H1 (cell line): ENCODE measurements around the gene CNOT6. TPM values are rescaled to one million over a fixed set of nuclear protein-coding genes. Genes with fewer than 3 reads are reported as not detected.

Source experiments
- CTCF ChIA-PET: fragments of 300-600 bp; sonication (Branson Sonifier 250); formaldehyde crosslinking; loops from one replicate; lab custom pipeline; 2021; ENCODE audit not compliant: partially characterized antibody; lab: Charles Lee
- POLR2A ChIA-PET: fragments of 300-600 bp; sonication (Branson Sonifier 250); formaldehyde crosslinking; loops from one replicate; lab custom pipeline; 2021; ENCODE audit warnings: inconsistent platforms; ENCODE audit not compliant: partially characterized antibody; lab: Charles Lee
- DNase-seq, 2 experiments: peaks; one replicate each; pipeline versions ENCODE4 v3.0.0 to v3.0.0-alpha.2; 2010 to 2022; ENCODE audit warnings: low spot score in 2 of 2, low read depth in 1 of 2, mixed read lengths in 1 of 2
- FAIRE-seq: peaks from 2 replicates; lab custom pipeline; 2011; peaks lifted over from hg19 to GRCh38; lab: Jason Lieb, UNC
- H2AFZ ChIP-seq: 2 replicates; pipeline ENCODE4 v1.8.1; 2012; ENCODE audit warnings: low read length, inconsistent platforms
- H2AK5ac ChIP-seq: 2 replicates; pipeline ENCODE4 v1.6.1; 2013; ENCODE audit warnings: low read depth, low read length
- H2BK120ac ChIP-seq: replicated peaks from 2 replicates; pipeline ENCODE3; 2013; ENCODE audit warnings: low read depth, low read length, inconsistent platforms
- H2BK12ac ChIP-seq: 2 replicates; pipeline ENCODE4 v1.6.1; 2013; ENCODE audit warnings: low read depth, low read length
- H2BK15ac ChIP-seq: 2 replicates; pipeline ENCODE4 v1.6.1; 2013; ENCODE audit warnings: low read length
- H2BK20ac ChIP-seq: 2 replicates; pipeline ENCODE4 v1.6.1; 2013; ENCODE audit warnings: low read length
- H2BK5ac ChIP-seq: 2 replicates; pipeline ENCODE4 v1.6.1; 2013; ENCODE audit warnings: low read depth, low read length
- H3K14ac ChIP-seq: 2 replicates; pipeline ENCODE4 v1.6.1; 2013; ENCODE audit warnings: inconsistent platforms; ENCODE audit not compliant: insufficient read length
- H3K18ac ChIP-seq: 2 replicates; pipeline ENCODE4 v1.6.1; 2013; ENCODE audit warnings: low read length; ENCODE audit errors: extremely low read depth
- H3K23ac ChIP-seq: 2 replicates; pipeline ENCODE4 v1.6.1; 2013; ENCODE audit warnings: inconsistent platforms; ENCODE audit not compliant: insufficient read length
- H3K23me2 ChIP-seq: 2 replicates; pipeline ENCODE4 v1.6.1; 2013; ENCODE audit warnings: low read depth, low read length
- H3K27ac ChIP-seq: 2 replicates; pipeline ENCODE4 v1.6.1; 2011; ENCODE audit warnings: low read depth, low read length, inconsistent platforms
- H3K27me3 ChIP-seq, 4 experiments: replicated peaks in 1 of 4; 1 replicate in 1 of 4; 2 replicates in 3 of 4; pipeline versions ENCODE4 v1.6.1 to v1.8.1; 2011 to 2013; ENCODE audit warnings: low read length in 3 of 4, mild to moderate bottlenecking in 3 of 4, inconsistent platforms in 2 of 4, mixed read lengths in 2 of 4, moderate library complexity in 1 of 4; ENCODE audit not compliant: control insufficient read depth in 3 of 4, insufficient read depth in 3 of 4; ENCODE audit errors: extremely low read depth in 1 of 4
- H3K36me3 ChIP-seq, 4 experiments: 2 replicates each; pipeline versions ENCODE4 v1.6.1 to v1.8.1; 2011 to 2013; ENCODE audit warnings: mild to moderate bottlenecking in 4 of 4, low read length in 3 of 4, moderate library complexity in 2 of 4, control low read depth in 1 of 4, inconsistent platforms in 1 of 4; ENCODE audit not compliant: insufficient read depth in 4 of 4, control insufficient read depth in 2 of 4
- H3K4ac ChIP-seq: replicated peaks from 2 replicates; pipeline ENCODE3; 2013; ENCODE audit warnings: low read length, low read depth, mixed read lengths, inconsistent platforms; ENCODE audit not compliant: insufficient read length
- H3K4me1 ChIP-seq, 4 experiments: replicated peaks in 1 of 4; 1 replicate in 1 of 4; 2 replicates in 3 of 4; pipeline versions ENCODE4 v1.6.1 to v1.8.1; 2011 to 2013; ENCODE audit warnings: low read length in 3 of 4, inconsistent platforms in 2 of 4, mixed read lengths in 1 of 4; ENCODE audit not compliant: insufficient read depth in 4 of 4, control insufficient read depth in 3 of 4
- H3K4me2 ChIP-seq, 2 experiments: 2 replicates each; pipeline versions ENCODE4 v1.6.1 to v1.8.1; 2011 to 2013; ENCODE audit warnings: low read depth in 2 of 2, low read length in 2 of 2, control low read depth in 1 of 2, inconsistent platforms in 1 of 2, mild to moderate bottlenecking in 1 of 2; ENCODE audit not compliant: insufficient read depth in 1 of 2
- H3K4me3 ChIP-seq, 4 experiments: fragments of 200-600, 300-600 bp in 1 of 4; sonication (generic), shearing (Covaris generic), sonication (Bioruptor Twin) in 1 of 4; 2 replicates each; pipeline versions ENCODE4 v1.5.1 to v1.8.1; 2011 to 2016; ENCODE audit warnings: low read length in 4 of 4, low read depth in 3 of 4, control low read depth in 2 of 4, inconsistent platforms in 2 of 4, mild to moderate bottlenecking in 2 of 4, mixed read lengths in 1 of 4, moderate library complexity in 1 of 4; ENCODE audit not compliant: insufficient read depth in 2 of 4; ENCODE audit errors: extremely low read depth in 1 of 4
- H3K56ac ChIP-seq: replicated peaks from 2 replicates; pipeline ENCODE3; 2013; ENCODE audit warnings: low read depth, mild to moderate bottlenecking, mixed read lengths, low read length, inconsistent platforms; ENCODE audit not compliant: insufficient read length
- H3K79me1 ChIP-seq: 2 replicates; pipeline ENCODE4 v1.6.1; 2013; ENCODE audit warnings: low read depth, low read length, control low read depth
- H3K79me2 ChIP-seq, 2 experiments: 2 replicates each; pipeline versions ENCODE4 v1.6.1 to v1.8.1; 2012 to 2013; ENCODE audit warnings: low read length in 2 of 2, mild to moderate bottlenecking in 2 of 2, inconsistent platforms in 1 of 2; ENCODE audit not compliant: insufficient read depth in 2 of 2, control insufficient read depth in 1 of 2
- H3K9ac ChIP-seq, 4 experiments: replicated peaks in 1 of 4; 1 replicate in 1 of 4; 2 replicates in 3 of 4; pipeline versions ENCODE4 v1.6.1 to v1.8.1; 2011 to 2013; ENCODE audit warnings: low read depth in 3 of 4, low read length in 3 of 4, control low read depth in 2 of 4, mild to moderate bottlenecking in 2 of 4, moderate library complexity in 2 of 4, inconsistent platforms in 1 of 4; ENCODE audit errors: extremely low read depth in 1 of 4
- H3K9me3 ChIP-seq, 2 experiments: 2 replicates each; pipeline versions ENCODE4 v1.6.1 to v1.8.1; 2012 to 2013; ENCODE audit warnings: mild to moderate bottlenecking in 2 of 2, moderate library complexity in 2 of 2, control low read depth in 1 of 2, inconsistent platforms in 1 of 2, low read depth in 1 of 2, low read length in 1 of 2, mixed read lengths in 1 of 2; ENCODE audit not compliant: insufficient read depth in 2 of 2
- H4K20me1 ChIP-seq, 2 experiments: replicated peaks in 1 of 2; 2 replicates each; pipeline versions ENCODE3 to v1.8.1; 2011 to 2013; ENCODE audit warnings: inconsistent platforms in 2 of 2, low read length in 2 of 2, mild to moderate bottlenecking in 1 of 2; ENCODE audit not compliant: insufficient read depth in 2 of 2, control insufficient read depth in 1 of 2
- H4K5ac ChIP-seq: 2 replicates; pipeline ENCODE4 v1.6.1; 2013; ENCODE audit warnings: low read length, low read depth, mixed read lengths, inconsistent platforms; ENCODE audit not compliant: insufficient read length
- H4K8ac ChIP-seq: 2 replicates; pipeline ENCODE4 v1.8.0; 2013; ENCODE audit warnings: mild to moderate bottlenecking, moderate library complexity, low read length, inconsistent platforms; ENCODE audit not compliant: insufficient read depth; ENCODE audit errors: extremely low read depth
- H4K91ac ChIP-seq: replicated peaks from 2 replicates; pipeline ENCODE3; 2013; ENCODE audit warnings: low read length, mixed read lengths, inconsistent platforms; ENCODE audit not compliant: insufficient read length
- ASH2L ChIP-seq: fragments of 200-600, 300-600 bp; sonication (generic); IDR thresholded peaks from one replicate; pipeline ENCODE4 v1.7.1; 2017; ENCODE audit warnings: low read length
- BCL11A ChIP-seq, 2 experiments: IDR thresholded peaks; one replicate each; pipeline ENCODE4 v1.6.1; 2011; ENCODE audit warnings: low read depth in 2 of 2, low read length in 2 of 2, mild to moderate bottlenecking in 2 of 2
- CBX5 ChIP-seq: fragments of 300-800, 300-1000 bp; sonication (generic); IDR thresholded peaks from 2 replicates; pipeline ENCODE4 v1.7.1; 2016; ENCODE audit warnings: antibody characterized with exemption, low read length, low read depth
- CHD2 ChIP-seq: IDR thresholded peaks from 2 replicates; pipeline ENCODE4 v1.6.1; 2012; ENCODE audit warnings: low read length, improper control_type of control experiment
- CREB1 ChIP-seq: IDR thresholded peaks from 2 replicates; pipeline ENCODE4 v1.6.1; 2012; ENCODE audit warnings: inconsistent platforms
- EGR1 ChIP-seq: IDR thresholded peaks from 2 replicates; pipeline ENCODE4 v1.6.1; 2011; ENCODE audit warnings: low read depth, low read length, borderline replicate concordance
- RAD21 ChIP-seq, 2 experiments: IDR thresholded peaks in 1 of 2; conservative IDR thresholded peaks in 1 of 2; 2 replicates each; pipeline ENCODE4 v1.6.1; 2011; ENCODE audit warnings: low read depth in 2 of 2, low read length in 2 of 2, improper control_type of control experiment in 1 of 2, inconsistent platforms in 1 of 2, mild to moderate bottlenecking in 1 of 2, moderate library complexity in 1 of 2
- RBBP5 ChIP-seq: IDR thresholded peaks from 2 replicates; pipeline ENCODE4 v1.7.1; 2012; ENCODE audit warnings: low read depth, mild to moderate bottlenecking, inconsistent platforms, low read length, moderate library complexity, borderline replicate concordance
- TAF7 ChIP-seq: optimal IDR thresholded peaks from 2 replicates; pipeline ENCODE3; 2011; ENCODE audit warnings: low read depth, mild to moderate bottlenecking, inconsistent platforms, low read length, moderate library complexity, borderline replicate concordance
- WGBS, 2 experiments: shearing (Covaris generic) in 1 of 2; methylation state at CpG; one replicate each; pipeline versions ENCODE4 v1.1.6 to v1.1.7; 2013 to 2015; ENCODE audit warnings: low lambda C conversion rate in 2 of 2, mixed read lengths in 2 of 2, inconsistent platforms in 1 of 2, low coverage in 1 of 2, missing lambda C conversion rate in 1 of 2; ENCODE audit not compliant: insufficient replicate concordance in 2 of 2, insufficient coverage in 1 of 2, insufficient read length in 1 of 2; ENCODE audit errors: extremely low coverage in 1 of 2, missing lambda C conversion rate in 1 of 2; 5-methylcytosine and 5-hydroxymethylcytosine counted together
- polyA plus RNA-seq, 7 experiments: library from polyadenylated mRNA; depleted of rRNA in 3 of 7; stranded (reverse) in 5 of 7; unstranded in 2 of 7; fragments of >200 nt in 5 of 7; fragments of 200-250 nt in 2 of 7; gene quantifications; 1 replicate in 5 of 7; 2 replicates in 1 of 7; 4 replicates in 1 of 7; pipeline versions ENCODE4 v1.2.1 to v1.2.3, GENCODE V29; 2011 to 2013; ENCODE audit warnings: missing spikeins in 2 of 7, mixed read lengths in 2 of 7
- total RNA-seq: library from RNA; stranded (reverse); fragmentation: NEBNext Ultra II Directional; extraction: Animal tissue kit (Norgen Biotek cat#: 25700); gene quantifications from 2 replicates; pipeline ENCODE4 v1.2.1, GENCODE V29; 2021
- TF ChIP-seq, protein P1 (sequence below): IDR thresholded peaks from 2 replicates; pipeline ENCODE4 v1.6.1; 2012; ENCODE audit warnings: low read length, inconsistent platforms

Gene CNOT6
- total and polyA plus RNA-seq, 2 of the 8 experiments (the other 6 are each of a cell fraction or from before 2014, with no cell fraction given): 10.7 to 45.4 TPM

DNA sequence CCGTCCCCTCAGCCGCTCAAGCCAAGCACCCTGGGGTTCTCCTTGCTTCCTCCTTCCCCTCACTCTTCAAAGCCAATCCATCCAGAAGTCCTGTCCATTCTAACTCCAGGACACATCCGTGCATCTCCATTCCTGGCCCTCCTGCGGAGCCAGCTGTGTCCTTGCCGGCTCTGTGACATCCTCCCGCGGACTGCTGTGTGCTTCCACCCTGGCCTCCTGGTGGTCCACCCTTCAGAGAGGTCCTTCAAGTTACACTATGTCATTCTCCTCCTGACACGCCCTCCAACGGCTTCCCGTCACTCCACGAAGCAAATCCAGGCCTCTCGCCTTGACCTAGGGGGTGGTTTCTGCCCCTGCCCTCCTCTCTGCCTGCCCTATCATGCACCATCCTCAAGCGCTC is 110.1 kb downstream of the CNOT6 start:
- no peak overlapping the region for H2BK15ac ChIP-seq
- 0 out of 7 replicates have a peak, but pooled peaks cover 0 to 1% (median 0%) of the 10 kb centered on the region in 4 experiments for H3K27me3 ChIP-seq
- H2BK12ac ChIP-seq: no peak overlapping the region
- H3K4me2 ChIP-seq: no peak overlapping the region
- no peak overlapping the region for H3K27ac ChIP-seq
- no peaks in the 10 kb centered on the region; a peak in 2 of 7 replicates for H3K4me1 ChIP-seq
- no peaks in the 10 kb centered on the region for H3K36me3 ChIP-seq
- H3K4ac ChIP-seq: no peak overlapping the region
- no peaks in the 10 kb centered on the region for H3K23me2 ChIP-seq
- no peak overlapping the region for H2BK20ac ChIP-seq
- ChIA-PET POLR2A (interaction anchor here (0.8 to 2.7 kb wide), 2 partner anchors 10 to 15 kb away, joined by 3 to 6 read pairs; no protein-coding TSS in a partner anchor), CTCF (interaction anchor here (1.0 to 2.7 kb wide), 5 partner anchors 9 to 37 kb away, joined by 3 to 16 read pairs (median 4); no protein-coding TSS in a partner anchor)
- H4K20me1 ChIP-seq: no peaks in the 10 kb centered on the region
- H3K23ac ChIP-seq: no peak overlapping the region
- H4K8ac ChIP-seq: no peak overlapping the region
- 86% methylated on average over 13 of the region's 13 CpGs; no CpG with 5 or more reads in 1 of the 2 experiments for WGBS, 2 experiments
- no peak overlapping the region for H4K5ac ChIP-seq
- H4K91ac ChIP-seq: no peak overlapping the region
- no peaks in the 10 kb centered on the region for H3K9me3 ChIP-seq
- no peak for FAIRE-seq
- H3K79me2 ChIP-seq: no peaks in the 10 kb centered on the region
- H3K56ac ChIP-seq: no peak overlapping the region
- no peak overlapping the region for H3K14ac ChIP-seq
- no peak overlapping the region for H3K18ac ChIP-seq
- no peak for TF ChIP-seq RBBP5
- TF ChIP-seq ASH2L: no peak
- TF ChIP-seq EGR1: no peak
- TF ChIP-seq BCL11A (IDR thresholded peaks at IDR 0.05; ENCODE audit: low read depth in 2 of 2, low read length in 2 of 2): no peak
- TF ChIP-seq CHD2: no peak
- TF ChIP-seq TAF7: no peak
- TF ChIP-seq RAD21 (IDR thresholded peaks at IDR 0.05 in 1 of 2, conservative IDR thresholded peaks at IDR 0.05 in 1 of 2; ENCODE audit: low read depth in 2 of 2, low read length in 2 of 2): no peak
- TF ChIP-seq, protein P1, sequence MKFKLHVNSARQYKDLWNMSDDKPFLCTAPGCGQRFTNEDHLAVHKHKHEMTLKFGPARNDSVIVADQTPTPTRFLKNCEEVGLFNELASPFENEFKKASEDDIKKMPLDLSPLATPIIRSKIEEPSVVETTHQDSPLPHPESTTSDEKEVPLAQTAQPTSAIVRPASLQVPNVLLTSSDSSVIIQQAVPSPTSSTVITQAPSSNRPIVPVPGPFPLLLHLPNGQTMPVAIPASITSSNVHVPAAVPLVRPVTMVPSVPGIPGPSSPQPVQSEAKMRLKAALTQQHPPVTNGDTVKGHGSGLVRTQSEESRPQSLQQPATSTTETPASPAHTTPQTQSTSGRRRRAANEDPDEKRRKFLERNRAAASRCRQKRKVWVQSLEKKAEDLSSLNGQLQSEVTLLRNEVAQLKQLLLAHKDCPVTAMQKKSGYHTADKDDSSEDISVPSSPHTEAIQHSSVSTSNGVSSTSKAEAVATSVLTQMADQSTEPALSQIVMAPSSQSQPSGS: no peak
- TF ChIP-seq CREB1: no peak
- TF ChIP-seq CBX5: no peak
- H2BK5ac ChIP-seq: no peak overlapping the region
- H2AFZ ChIP-seq: no peak overlapping the region
- H3K4me3 ChIP-seq: no peak overlapping the region
- no peak overlapping the region for H2BK120ac ChIP-seq
- DNase-seq: no peak
- H3K79me1 ChIP-seq: no peaks in the 10 kb centered on the region
- H2AK5ac ChIP-seq: no peak overlapping the region
- no peak overlapping the region for H3K9ac ChIP-seq
